Upper lobe of left lung (tissue), 6 donors: Measurements from ENCODE around the gene GNA12. TPM values are rescaled to one million over a fixed set of nuclear protein-coding genes. Genes with fewer than 3 reads are reported as not detected.

Source experiments
- ATAC-seq, 2 donors: fragments of 200-7000 bp; cut with Tn5 transposase; one replicate each; pipeline ENCODE4 v1.9.1; 2022; ENCODE audit warnings: mild to moderate bottlenecking in 2 of 2, moderate library complexity in 2 of 2; ENCODE audit not compliant: low FRiP score in 2 of 2
- DNase-seq, 2 donors: peaks; one replicate each; pipeline ENCODE4 v3.0.0-alpha.2; 2019 to 2020
- H3K27ac ChIP-seq, 4 donors: fragments of 200-600 bp; sonication (generic); one replicate each; pipeline ENCODE4 v1.5.1; 2016 to 2019
- H3K27me3 ChIP-seq, 4 donors: fragments of 200-600 bp; sonication (generic); one replicate each; pipeline ENCODE4 v1.5.1; 2017 to 2019
- H3K36me3 ChIP-seq, 4 donors: fragments of 200-600 bp; sonication (generic); one replicate each; pipeline ENCODE4 v1.5.1; 2016 to 2019
- H3K4me1 ChIP-seq, 4 donors: fragments of 200-600 bp; sonication (generic); one replicate each; pipeline ENCODE4 v1.5.1; 2018 to 2019
- H3K4me3 ChIP-seq, 4 donors: fragments of 200-600 bp; sonication (generic); one replicate each; pipeline ENCODE4 v1.5.1; 2017 to 2019; ENCODE audit warnings: mild to moderate bottlenecking in 2 of 4, moderate library complexity in 1 of 4
- H3K9me3 ChIP-seq, 4 donors: fragments of 200-600 bp; sonication (generic); one replicate each; pipeline ENCODE4 v1.5.1; 2018 to 2019
- EP300 ChIP-seq, 4 donors: sonication (generic); formaldehyde crosslinking; IDR thresholded peaks; one replicate each; pipeline ENCODE4 v1.5.1; 2017; ENCODE audit warnings: antibody characterized with exemption in 4 of 4, control low read depth in 2 of 4
- POLR2A ChIP-seq, 4 donors: fragments of 450-650 bp; IDR thresholded peaks; one replicate each; pipeline ENCODE4 v1.5.1; 2016 to 2017; ENCODE audit warnings: antibody characterized with exemption in 4 of 4, mild to moderate bottlenecking in 2 of 4
- POLR2AphosphoS5 ChIP-seq, 2 donors: sonication (generic); formaldehyde crosslinking; IDR thresholded peaks; one replicate each; pipeline ENCODE4 v1.5.1; 2017; ENCODE audit warnings: antibody characterized with exemption in 2 of 2
- WGBS, 2 donors: methylation state at CpG; one replicate each; pipeline ENCODE4 v1.1.5; 2017 to 2018; 5-methylcytosine and 5-hydroxymethylcytosine counted together
- total RNA-seq, 6 donors: library from RNA; depleted of rRNA in 4 of 6; stranded (reverse); fragments of >200 nt in 4 of 6; gene quantifications; one replicate each; pipeline versions ENCODE4 v1.1.0 to v1.2.1, GENCODE V29; 2016 to 2021
- TF ChIP-seq, protein P1 (sequence below), 6 experiments: fragments of 450-650 bp in 4 of 6; fragments of 200-600 bp in 2 of 6; sonication (generic) in 2 of 6; IDR thresholded peaks; one replicate each; pipeline ENCODE4 v1.5.1; 2016 to 2019; ENCODE audit warnings: antibody characterized with exemption in 6 of 6
- donor health status: DM: no; HTN: no; CAD: no; lungs with moderate emphysema.
- donor health status: DM: no; HTN: yes; CAD: no; lungs with severe emphysema.

GNA12 gene
- total RNA-seq, 6 donors from 2014 or later = 24.0 to 52.3 (median 35.7) TPM

DNA sequence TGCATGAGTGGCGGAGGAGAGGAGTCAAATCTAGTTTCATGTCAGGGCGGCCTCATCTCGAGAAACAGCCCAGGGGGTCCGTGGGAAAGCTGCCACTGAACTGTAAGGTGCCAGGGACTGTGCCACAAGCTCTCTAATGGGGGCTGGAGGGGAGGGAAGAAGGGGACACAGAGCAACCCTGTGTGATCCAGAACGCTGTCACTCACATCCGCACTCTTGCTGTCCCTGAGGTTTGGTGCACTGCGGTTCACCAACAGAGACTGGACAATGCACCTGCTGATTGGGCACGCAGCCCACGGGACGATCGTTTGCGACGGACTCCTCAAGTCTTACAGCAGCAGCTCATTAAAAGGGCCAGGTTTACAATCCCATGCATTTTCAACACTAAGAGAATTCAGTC is 108.4 kb downstream of the GNA12 start:
- TF ChIP-seq POLR2A (IDR thresholded peaks at IDR 0.05) = no peak
- H3K4me3 ChIP-seq = no peak overlapping the region
- no peaks in the 10 kb centered on the region for H3K27me3 ChIP-seq
- DNase-seq (no peak), ATAC-seq (no peak)
- no peaks in the 10 kb centered on the region for H3K9me3 ChIP-seq
- H3K4me1 ChIP-seq = peaks cover 12 to 35% (median 17%) of the 10 kb centered on the region in 4 donors
- peak overlapping the region in 1 of 4 donors; percentile 80 for H3K27ac ChIP-seq
- H3K36me3 ChIP-seq = peaks cover 0 to 8% (median 6%) of the 10 kb centered on the region in 4 donors
- WGBS, 2 donors = 84 to 91% methylated on average over 9 to 13 of the region's 13 CpGs

DNA sequence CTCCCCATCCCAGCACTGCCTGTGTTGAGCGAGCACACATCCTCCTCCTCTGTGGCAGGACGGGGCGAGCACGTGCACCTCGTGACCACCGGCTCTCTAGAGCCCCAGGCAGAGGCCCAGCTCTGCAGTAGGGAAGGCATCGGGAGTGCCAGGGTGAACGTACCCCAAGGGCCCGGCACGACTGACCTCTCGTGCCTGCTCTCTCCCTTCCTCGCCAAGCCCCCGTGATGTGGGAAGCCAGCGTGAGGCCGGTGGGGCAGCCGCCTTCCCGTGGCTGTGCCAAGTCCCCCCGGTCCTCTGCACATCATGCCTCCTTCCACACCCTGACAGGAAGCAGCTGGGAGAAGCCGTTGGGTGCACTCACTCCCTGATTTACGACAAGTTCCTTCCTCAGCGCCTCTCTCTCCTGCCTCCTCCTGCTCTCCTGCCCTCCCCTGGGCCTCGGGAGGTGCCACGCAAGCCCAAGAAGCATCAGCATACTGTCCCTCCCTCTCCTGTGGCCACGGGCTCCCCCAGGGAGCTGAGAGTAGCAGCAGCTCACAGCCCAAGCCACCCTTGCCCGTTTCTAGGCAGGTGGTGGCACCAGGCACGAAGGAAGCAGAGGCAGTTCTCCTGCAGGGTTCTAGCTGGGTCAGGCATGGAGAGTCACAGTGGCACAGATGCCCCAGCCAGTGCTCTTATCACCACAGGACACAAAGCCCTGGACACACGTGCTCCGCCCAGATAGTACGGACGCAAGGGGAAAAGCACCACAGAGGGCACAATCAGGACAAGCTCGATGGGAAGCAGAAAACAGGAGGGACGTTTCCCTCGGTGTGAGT is 109.1 kb downstream of the GNA12 start:
- TF ChIP-seq POLR2AphosphoS5 (IDR thresholded peaks at IDR 0.05) (peak in 1 of 2 donors; percentile 24), POLR2A (IDR thresholded peaks at IDR 0.05) (peak in 1 of 4 donors; percentile 65), EP300 (IDR thresholded peaks at IDR 0.05) (peak in 1 of 4 donors; percentile 46)
- TF ChIP-seq, protein P1, sequence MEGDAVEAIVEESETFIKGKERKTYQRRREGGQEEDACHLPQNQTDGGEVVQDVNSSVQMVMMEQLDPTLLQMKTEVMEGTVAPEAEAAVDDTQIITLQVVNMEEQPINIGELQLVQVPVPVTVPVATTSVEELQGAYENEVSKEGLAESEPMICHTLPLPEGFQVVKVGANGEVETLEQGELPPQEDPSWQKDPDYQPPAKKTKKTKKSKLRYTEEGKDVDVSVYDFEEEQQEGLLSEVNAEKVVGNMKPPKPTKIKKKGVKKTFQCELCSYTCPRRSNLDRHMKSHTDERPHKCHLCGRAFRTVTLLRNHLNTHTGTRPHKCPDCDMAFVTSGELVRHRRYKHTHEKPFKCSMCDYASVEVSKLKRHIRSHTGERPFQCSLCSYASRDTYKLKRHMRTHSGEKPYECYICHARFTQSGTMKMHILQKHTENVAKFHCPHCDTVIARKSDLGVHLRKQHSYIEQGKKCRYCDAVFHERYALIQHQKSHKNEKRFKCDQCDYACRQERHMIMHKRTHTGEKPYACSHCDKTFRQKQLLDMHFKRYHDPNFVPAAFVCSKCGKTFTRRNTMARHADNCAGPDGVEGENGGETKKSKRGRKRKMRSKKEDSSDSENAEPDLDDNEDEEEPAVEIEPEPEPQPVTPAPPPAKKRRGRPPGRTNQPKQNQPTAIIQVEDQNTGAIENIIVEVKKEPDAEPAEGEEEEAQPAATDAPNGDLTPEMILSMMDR (IDR thresholded peaks at IDR 0.05) = no peak
- ATAC-seq (peak; percentile 57 to 58), DNase-seq (peak; percentile 56 to 76)
- Histone ChIP-seq H3K36me3 (peaks cover 0 to 16% (median 8%) of the 10 kb centered on the region in 4 donors), H3K27me3 (no peaks in the 10 kb centered on the region), H3K4me1 (peaks cover 14 to 35% (median 19%) of the 10 kb centered on the region in 4 donors), H3K9me3 (no peaks in the 10 kb centered on the region), H3K4me3 (no peak overlapping the region), H3K27ac (peak overlapping the region; percentile 29 to 80 (median 50))
- 40% methylated on average over 22 to 23 of the region's 33 CpGs for WGBS, 2 donors

DNA sequence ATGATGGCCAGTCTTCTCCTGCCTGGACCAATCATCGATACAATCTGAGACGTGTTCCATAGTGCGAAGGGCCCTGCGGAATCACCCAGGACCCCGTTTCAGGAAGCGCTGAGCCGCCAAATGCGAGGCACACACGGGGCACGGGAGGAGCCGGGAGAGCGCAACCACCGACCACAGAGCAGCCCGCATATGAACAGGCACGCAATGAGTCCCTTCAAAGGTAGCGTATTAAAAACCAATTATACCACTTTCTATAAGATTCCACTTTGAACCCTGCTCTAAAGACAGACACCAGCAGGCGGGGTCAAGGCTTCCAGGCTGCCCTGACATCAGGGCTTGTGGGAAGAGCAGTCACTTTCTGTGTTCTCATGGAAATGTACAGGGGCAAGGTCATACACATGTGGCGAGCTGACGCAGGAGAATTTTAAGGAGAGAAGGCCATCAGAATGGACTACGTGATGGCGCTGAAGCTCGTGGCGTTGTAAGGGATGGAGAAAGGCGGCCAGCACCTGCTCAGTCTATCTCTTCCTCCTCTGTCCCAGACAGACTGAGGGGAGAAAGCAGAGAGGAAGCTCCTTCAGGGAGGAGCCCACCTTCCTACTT is 109.9 kb downstream of the GNA12 start:
- TF ChIP-seq, protein P1 (IDR thresholded peaks at IDR 0.05) = no peak
- TF ChIP-seq POLR2A (IDR thresholded peaks at IDR 0.05) = no peak
- TF ChIP-seq EP300 (IDR thresholded peaks at IDR 0.05) = no peak
- TF ChIP-seq POLR2AphosphoS5 (IDR thresholded peaks at IDR 0.05) = no peak
- no peak overlapping the region for H3K4me3 ChIP-seq
- H3K27me3 ChIP-seq = no peaks in the 10 kb centered on the region
- peaks cover 0 to 23% (median 10%) of the 10 kb centered on the region in 4 donors for H3K36me3 ChIP-seq
- peaks cover 19 to 42% (median 23%) of the 10 kb centered on the region in 4 donors for H3K4me1 ChIP-seq
- ATAC-seq (peak in 1 of 2 donors; percentile 2), DNase-seq (no peak)
- H3K27ac ChIP-seq = peak overlapping the region in 1 of 4 donors; percentile 80
- H3K9me3 ChIP-seq = no peaks in the 10 kb centered on the region
- WGBS, 2 donors = 85 to 95% methylated on average over 24 of the region's 24 CpGs

DNA sequence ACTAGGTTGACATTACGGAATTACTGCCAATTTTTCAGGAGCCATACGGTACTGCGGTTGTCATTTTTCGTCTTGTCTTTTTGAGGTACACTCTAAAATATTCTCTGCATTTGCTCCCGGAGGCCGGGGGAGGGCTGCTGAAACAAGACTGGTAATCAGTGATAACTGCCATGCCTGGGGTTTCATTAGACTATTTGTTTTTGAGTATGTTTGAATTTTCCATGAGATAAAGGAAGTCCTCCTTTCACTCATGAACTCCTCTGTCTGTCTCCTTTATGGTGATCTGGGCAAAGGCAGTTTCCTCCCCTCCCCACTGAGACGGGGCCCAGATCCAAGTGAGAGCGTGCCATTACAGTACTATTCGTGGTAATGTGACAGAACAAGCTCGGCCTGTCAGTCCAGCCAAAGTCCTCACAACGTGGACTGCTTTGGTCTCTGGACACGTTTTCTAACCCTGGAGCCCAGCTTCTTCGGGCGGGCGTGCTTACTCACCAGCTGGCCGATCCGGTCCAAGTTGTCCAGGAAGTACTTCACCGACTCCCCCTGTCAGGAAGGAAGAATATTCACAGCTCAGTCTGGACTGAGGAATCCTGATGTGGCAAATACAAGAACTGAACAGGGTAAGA is 111.0 kb downstream of the GNA12 start:
- ATAC-seq = peak in 1 of 2 donors; percentile 58
- Histone ChIP-seq H3K36me3 (peaks cover 0 to 23% (median 10%) of the 10 kb centered on the region in 4 donors), H3K27me3 (no peaks in the 10 kb centered on the region), H3K4me1 (peaks cover 24 to 49% (median 25%) of the 10 kb centered on the region in 4 donors), H3K4me3 (no peak overlapping the region), H3K9me3 (no peaks in the 10 kb centered on the region), H3K27ac (peak overlapping the region in 3 of 4 donors; percentile 7 to 61 (median 31))
- TF ChIP-seq EP300 (IDR thresholded peaks at IDR 0.05) = no peak
- TF ChIP-seq, protein P1 (IDR thresholded peaks at IDR 0.05) = no peak
- peak in 1 of 4 donors; percentile 34 for TF ChIP-seq POLR2A (IDR thresholded peaks at IDR 0.05)
- TF ChIP-seq POLR2AphosphoS5 (IDR thresholded peaks at IDR 0.05) = peak in 1 of 2 donors; percentile 27
- DNase-seq = peak in 1 of 2 donors; percentile 72
- 46 to 51% methylated on average over 18 of the region's 18 CpGs for WGBS, 2 donors

DNA sequence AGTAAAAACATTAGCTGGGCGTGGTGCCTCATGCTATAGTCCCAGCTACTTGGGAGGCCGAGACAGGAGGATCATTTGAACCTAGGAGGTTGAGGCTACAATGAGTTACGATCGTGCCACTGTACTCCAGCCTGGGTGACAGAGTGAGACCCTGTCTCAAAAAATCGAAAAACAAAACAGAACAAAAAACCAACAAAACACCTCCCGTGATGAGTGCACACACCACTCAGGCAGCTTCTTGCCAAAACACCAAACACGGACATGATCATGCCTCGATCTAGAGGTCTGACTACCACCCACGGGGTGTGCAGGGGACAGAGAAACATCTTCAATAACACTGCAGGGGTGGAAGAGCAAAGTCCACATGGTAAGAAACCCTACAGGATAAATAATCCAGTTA is 111.7 kb downstream of the GNA12 start:
- WGBS, 2 donors = 92 to 96% methylated on average over 9 of the region's 9 CpGs
- Histone ChIP-seq H3K4me1 (peaks cover 24 to 50% (median 25%) of the 10 kb centered on the region in 4 donors), H3K27me3 (no peaks in the 10 kb centered on the region), H3K4me3 (no peak overlapping the region), H3K27ac (peak overlapping the region in 1 of 4 donors; percentile 7), H3K9me3 (no peaks in the 10 kb centered on the region), H3K36me3 (peaks cover 0 to 23% (median 10%) of the 10 kb centered on the region in 4 donors)
- no peak for TF ChIP-seq POLR2A (IDR thresholded peaks at IDR 0.05)
- no peak for ATAC-seq
- no peak for DNase-seq
